H1 (cell line): ENCODE results near the gene PDZRN3.

Experiments
- CHD2 ChIP-seq: IDR thresholded peaks from 2 replicates; pipeline ENCODE4 v1.6.1; 2012; ENCODE audit warnings: low read length, improper control_type of control experiment
- GTF2F1 ChIP-seq: IDR thresholded peaks from 2 replicates; pipeline ENCODE4 v1.6.1; 2012; ENCODE audit warnings: low read depth, low read length, improper control_type of control experiment, borderline replicate concordance
- POLR2A ChIP-seq, 2 experiments: IDR thresholded peaks; 1 replicate in 1 of 2; 2 replicates in 1 of 2; pipeline ENCODE4 v1.6.1; 2011; ENCODE audit warnings: low read depth in 2 of 2, low read length in 2 of 2, mild to moderate bottlenecking in 2 of 2; ENCODE audit errors: control extremely low read depth in 1 of 2
- POLR2AphosphoS5 ChIP-seq: IDR thresholded peaks from 2 replicates; pipeline ENCODE4 v1.6.1; 2011; ENCODE audit warnings: low read depth, low read length
- TEAD4 ChIP-seq: IDR thresholded peaks from 2 replicates; pipeline ENCODE4 v1.6.1; 2012; ENCODE audit warnings: low read depth, low read length, inconsistent platforms, mixed read lengths
- TF ChIP-seq, protein P1 (sequence below): IDR thresholded peaks from 2 replicates; pipeline ENCODE4 v1.6.1; 2012; ENCODE audit warnings: inconsistent platforms
- TF ChIP-seq, protein P2 (sequence below): fragments of 300-600 bp; sonication (generic); IDR thresholded peaks from 2 replicates; pipeline ENCODE4 v1.7.1; 2012; ENCODE audit warnings: low read length, moderate library complexity, mild to moderate bottlenecking, inconsistent platforms; ENCODE audit not compliant: insufficient replicate concordance
- TF ChIP-seq, protein P3 (sequence below): IDR thresholded peaks from 2 replicates; pipeline ENCODE4 v1.6.1; 2011; ENCODE audit warnings: low read length, improper control_type of control experiment

DNA sequence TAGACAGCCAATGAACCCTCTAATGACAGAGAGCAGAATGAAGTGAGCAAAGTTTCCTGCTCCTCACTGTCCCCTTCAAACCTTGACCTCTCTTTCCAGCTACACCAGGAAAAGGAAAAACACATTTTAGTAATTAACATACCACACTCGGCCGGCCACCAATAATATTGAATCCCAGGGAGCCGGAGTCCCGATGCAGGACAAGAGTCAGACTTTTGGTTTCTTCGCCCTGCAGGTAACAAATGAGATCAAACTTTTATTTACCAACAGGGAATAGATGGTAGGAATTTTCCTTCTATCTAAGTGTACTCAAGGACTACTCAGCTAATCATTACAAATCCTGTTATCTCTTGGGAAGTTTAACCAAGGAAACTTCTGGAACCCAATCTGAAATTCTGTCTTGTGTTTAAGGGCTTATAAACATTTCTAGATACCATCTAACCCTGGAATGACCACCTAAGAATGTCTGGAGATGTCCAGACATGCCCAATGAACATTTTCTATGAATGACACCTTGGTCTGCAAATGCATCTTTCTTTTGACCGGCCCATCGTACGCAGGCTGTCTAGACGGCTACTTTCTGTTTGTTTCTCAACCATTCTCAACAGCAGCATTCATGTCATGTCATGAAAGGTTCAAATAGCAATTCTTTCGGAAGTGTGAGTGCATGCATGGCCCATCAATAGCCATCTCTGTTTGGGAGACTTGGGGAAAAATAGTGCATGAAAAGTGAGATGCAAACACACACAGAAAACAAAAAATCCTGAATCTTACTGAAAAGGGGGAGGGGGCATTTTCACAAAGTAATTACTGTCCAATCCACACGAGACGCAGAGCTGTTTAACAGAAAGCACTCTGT, 16.1 kb downstream of the PDZRN3 start:
- TF ChIP-seq, protein P1, sequence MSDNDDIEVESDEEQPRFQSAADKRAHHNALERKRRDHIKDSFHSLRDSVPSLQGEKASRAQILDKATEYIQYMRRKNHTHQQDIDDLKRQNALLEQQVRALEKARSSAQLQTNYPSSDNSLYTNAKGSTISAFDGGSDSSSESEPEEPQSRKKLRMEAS, result no peak
- no peak for TF ChIP-seq POLR2A (IDR thresholded peaks at IDR 0.05; ENCODE audit: control extremely low read depth in 1 of 2, low read depth in 2 of 2, low read length in 2 of 2)
- TF ChIP-seq, protein P2, sequence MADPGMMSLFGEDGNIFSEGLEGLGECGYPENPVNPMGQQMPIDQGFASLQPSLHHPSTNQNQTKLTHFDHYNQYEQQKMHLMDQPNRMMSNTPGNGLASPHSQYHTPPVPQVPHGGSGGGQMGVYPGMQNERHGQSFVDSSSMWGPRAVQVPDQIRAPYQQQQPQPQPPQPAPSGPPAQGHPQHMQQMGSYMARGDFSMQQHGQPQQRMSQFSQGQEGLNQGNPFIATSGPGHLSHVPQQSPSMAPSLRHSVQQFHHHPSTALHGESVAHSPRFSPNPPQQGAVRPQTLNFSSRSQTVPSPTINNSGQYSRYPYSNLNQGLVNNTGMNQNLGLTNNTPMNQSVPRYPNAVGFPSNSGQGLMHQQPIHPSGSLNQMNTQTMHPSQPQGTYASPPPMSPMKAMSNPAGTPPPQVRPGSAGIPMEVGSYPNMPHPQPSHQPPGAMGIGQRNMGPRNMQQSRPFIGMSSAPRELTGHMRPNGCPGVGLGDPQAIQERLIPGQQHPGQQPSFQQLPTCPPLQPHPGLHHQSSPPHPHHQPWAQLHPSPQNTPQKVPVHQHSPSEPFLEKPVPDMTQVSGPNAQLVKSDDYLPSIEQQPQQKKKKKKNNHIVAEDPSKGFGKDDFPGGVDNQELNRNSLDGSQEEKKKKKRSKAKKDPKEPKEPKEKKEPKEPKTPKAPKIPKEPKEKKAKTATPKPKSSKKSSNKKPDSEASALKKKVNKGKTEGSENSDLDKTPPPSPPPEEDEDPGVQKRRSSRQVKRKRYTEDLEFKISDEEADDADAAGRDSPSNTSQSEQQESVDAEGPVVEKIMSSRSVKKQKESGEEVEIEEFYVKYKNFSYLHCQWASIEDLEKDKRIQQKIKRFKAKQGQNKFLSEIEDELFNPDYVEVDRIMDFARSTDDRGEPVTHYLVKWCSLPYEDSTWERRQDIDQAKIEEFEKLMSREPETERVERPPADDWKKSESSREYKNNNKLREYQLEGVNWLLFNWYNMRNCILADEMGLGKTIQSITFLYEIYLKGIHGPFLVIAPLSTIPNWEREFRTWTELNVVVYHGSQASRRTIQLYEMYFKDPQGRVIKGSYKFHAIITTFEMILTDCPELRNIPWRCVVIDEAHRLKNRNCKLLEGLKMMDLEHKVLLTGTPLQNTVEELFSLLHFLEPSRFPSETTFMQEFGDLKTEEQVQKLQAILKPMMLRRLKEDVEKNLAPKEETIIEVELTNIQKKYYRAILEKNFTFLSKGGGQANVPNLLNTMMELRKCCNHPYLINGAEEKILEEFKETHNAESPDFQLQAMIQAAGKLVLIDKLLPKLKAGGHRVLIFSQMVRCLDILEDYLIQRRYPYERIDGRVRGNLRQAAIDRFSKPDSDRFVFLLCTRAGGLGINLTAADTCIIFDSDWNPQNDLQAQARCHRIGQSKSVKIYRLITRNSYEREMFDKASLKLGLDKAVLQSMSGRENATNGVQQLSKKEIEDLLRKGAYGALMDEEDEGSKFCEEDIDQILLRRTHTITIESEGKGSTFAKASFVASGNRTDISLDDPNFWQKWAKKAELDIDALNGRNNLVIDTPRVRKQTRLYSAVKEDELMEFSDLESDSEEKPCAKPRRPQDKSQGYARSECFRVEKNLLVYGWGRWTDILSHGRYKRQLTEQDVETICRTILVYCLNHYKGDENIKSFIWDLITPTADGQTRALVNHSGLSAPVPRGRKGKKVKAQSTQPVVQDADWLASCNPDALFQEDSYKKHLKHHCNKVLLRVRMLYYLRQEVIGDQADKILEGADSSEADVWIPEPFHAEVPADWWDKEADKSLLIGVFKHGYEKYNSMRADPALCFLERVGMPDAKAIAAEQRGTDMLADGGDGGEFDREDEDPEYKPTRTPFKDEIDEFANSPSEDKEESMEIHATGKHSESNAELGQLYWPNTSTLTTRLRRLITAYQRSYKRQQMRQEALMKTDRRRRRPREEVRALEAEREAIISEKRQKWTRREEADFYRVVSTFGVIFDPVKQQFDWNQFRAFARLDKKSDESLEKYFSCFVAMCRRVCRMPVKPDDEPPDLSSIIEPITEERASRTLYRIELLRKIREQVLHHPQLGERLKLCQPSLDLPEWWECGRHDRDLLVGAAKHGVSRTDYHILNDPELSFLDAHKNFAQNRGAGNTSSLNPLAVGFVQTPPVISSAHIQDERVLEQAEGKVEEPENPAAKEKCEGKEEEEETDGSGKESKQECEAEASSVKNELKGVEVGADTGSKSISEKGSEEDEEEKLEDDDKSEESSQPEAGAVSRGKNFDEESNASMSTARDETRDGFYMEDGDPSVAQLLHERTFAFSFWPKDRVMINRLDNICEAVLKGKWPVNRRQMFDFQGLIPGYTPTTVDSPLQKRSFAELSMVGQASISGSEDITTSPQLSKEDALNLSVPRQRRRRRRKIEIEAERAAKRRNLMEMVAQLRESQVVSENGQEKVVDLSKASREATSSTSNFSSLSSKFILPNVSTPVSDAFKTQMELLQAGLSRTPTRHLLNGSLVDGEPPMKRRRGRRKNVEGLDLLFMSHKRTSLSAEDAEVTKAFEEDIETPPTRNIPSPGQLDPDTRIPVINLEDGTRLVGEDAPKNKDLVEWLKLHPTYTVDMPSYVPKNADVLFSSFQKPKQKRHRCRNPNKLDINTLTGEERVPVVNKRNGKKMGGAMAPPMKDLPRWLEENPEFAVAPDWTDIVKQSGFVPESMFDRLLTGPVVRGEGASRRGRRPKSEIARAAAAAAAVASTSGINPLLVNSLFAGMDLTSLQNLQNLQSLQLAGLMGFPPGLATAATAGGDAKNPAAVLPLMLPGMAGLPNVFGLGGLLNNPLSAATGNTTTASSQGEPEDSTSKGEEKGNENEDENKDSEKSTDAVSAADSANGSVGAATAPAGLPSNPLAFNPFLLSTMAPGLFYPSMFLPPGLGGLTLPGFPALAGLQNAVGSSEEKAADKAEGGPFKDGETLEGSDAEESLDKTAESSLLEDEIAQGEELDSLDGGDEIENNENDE, result no peak
- TF ChIP-seq CHD2, result no peak
- TF ChIP-seq GTF2F1, result no peak
- TF ChIP-seq TEAD4, result no peak
- no peak for TF ChIP-seq POLR2AphosphoS5
- TF ChIP-seq, protein P3, sequence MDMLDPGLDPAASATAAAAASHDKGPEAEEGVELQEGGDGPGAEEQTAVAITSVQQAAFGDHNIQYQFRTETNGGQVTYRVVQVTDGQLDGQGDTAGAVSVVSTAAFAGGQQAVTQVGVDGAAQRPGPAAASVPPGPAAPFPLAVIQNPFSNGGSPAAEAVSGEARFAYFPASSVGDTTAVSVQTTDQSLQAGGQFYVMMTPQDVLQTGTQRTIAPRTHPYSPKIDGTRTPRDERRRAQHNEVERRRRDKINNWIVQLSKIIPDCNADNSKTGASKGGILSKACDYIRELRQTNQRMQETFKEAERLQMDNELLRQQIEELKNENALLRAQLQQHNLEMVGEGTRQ, result no peak
